Spleen (tissue), 3 donors: ENCODE measurements around the gene ITFG1.

ENCODE experiments used
- POLR2A ChIP-seq, 3 donors: fragments of 450-650 bp; IDR thresholded peaks; one replicate each; pipeline ENCODE4 v1.5.1; 2017; ENCODE audit warnings: antibody characterized with exemption in 3 of 3, mild to moderate bottlenecking in 1 of 3
- POLR2AphosphoS5 ChIP-seq, 3 donors: sonication (generic); formaldehyde crosslinking; IDR thresholded peaks; one replicate each; pipeline ENCODE4 v1.5.1; 2017; ENCODE audit warnings: antibody characterized with exemption in 3 of 3

- no peak for TF ChIP-seq POLR2A (IDR thresholded peaks at IDR 0.05)
- no peak for TF ChIP-seq POLR2AphosphoS5 (IDR thresholded peaks at IDR 0.05)
These were observed 232.6 kb downstream of the ITFG1 start for GRCh38 chr16:47228241-47228640.
